GM18502 (cell line): Measurements from ENCODE around the gene DIMT1.

Experiments used
- ATAC-seq: cut with Tn5 transposase; IDR thresholded peaks from one replicate; pipeline ENCODE4 v1.9.1; 2021; ENCODE audit warnings: mild to moderate bottlenecking; ENCODE audit not compliant: unreplicated experiment, poor library complexity

Gene DIMT1

DNA sequence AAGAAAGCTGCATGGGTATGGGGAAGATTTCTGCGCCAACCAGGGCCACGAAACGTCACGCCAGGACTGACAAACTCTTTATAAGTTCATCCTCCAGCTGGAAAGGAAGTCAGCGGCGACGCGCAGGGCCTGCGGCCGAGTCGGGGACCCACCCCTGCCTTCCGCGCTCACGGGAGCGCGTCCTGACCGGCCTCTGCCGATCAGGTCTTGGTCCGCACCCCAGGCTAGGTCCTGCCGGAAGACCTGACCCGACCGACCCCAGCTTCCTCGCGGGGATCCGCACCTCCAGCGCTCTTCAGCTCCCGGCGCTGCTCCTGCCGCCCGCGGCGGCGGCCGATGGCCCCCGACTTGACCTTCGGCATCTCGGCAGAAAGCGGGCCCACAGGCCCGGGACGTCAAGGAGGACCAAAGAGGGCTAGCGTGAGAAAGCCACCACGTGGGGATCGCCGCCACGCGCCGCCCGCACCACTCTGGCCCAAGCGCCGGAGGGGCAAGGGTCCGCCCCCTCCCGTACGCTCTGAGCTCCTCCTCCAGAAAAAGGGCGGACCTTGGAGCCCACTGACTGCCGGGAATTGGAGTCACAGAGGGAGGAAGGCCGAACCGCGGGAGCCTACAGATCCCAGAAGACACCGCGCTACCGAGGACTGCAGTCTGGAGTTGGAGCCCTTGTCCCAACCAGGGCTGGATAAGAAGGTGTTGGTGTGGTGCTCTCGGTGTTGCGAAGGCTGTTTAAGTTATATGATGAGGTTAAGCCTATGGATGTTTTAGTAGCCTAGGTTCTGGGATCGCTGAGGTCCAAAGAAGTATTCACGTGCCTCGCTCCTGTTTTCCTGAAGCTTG is at the start of gene DIMT1:
DIMT1 (minus strand) TSS at position 495 of the 840 bp plus-strand sequence; CDS start at position 362, 133 bp downstream.
- ATAC-seq: peak; percentile 96

DNA sequence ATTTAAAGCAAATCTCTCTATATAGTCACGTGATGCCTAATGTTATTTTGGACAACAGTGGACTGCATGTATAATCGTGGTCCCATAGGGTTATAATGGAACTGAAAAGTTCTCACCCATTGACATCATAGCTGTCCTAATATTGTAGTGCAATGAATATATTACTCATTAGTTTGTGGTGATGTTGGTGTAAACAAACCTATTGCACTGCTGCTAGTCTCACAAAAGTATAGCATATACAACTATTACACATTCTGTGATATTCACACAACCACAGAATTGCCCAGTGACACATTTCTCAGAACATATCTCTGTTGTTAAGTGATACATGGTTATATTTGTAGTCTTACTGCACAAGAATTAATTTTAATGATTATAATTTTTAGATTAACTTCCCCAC is 46.6 kb upstream of the DIMT1 start:
- no peak for ATAC-seq

DNA sequence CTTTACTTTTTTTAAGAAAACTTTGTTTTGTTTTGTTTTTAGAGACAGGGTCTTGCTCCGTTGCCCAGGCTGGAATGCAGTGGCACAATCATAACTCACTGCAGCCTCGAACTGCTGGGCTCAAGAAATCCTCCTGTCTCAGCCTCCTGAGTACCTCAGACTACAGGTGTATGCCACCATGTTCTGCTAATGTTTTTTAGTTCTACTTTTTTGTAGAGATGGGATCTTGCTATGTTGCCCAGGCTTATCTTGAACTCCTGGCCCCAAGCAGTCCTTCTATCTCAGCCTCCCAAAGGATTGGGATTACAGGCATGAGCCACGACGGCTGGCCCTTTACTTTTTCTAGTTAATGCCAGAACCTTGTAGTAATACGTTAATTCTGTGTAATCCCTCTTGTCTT is 44.8 kb upstream of the DIMT1 start:
- no peak for ATAC-seq

DNA sequence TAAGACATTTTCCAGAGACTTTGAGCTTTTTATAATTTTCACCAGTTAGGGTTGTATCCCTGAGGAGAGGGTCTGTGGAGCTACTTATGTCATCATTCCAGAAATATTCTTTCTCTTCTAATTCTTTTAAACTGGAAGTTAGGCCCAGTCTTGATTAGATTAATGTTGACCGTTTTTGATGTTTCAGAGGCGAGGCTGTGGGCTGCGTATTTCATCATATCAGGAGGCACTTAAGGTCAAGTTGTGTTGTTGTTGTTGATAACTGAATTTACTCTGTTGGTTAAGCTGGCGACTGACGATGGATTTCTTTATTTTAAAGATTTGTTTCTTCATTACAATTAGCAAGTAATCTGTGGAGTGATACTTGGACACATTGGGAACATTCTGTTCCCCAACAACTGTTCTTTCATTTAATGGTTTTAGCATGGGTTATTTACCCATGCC is 28.9 kb upstream of the DIMT1 start:
- ATAC-seq: no peak

DNA sequence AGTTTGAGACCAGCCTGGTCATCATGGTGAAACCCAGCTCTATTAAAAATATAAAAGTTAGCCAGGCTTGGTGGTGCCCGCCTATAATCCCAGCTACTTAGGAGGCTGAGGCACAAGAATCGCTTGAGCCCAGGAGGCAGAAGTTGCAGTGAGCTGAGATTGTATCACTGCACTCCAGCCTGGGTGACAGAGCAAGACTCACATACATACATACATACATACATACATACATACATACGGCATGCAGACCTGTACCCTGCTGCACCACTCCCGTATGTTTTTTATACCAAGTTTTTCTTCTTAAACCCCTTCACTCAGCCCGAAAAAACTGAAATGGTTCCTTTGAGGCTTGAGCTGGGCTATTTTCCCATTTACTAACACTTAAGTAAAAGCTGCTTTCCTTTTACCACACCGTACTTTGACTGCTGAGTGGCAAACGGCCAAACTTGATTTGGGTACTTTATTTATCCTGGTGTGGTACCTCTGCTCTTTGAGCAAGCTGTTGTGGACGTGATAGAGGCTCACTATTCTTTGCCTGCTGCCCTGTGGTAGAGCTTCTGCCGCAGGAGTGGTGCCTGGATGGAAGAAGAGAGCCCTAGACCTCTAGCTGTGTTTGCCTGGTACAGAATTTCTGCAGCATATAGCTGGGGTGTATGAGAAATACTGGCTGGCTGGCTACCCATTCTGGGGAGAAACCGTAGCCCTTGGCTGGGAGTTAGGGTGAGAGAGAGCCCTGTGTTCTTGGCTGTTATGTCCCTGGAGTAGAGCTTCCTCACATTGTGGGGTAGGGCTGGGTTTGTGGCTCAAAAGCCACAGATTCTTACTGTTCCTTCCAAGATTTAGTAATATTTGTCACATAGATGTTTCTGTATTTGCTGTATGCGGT is 28.3 kb upstream of the DIMT1 start:
- ATAC-seq: no peak

DNA sequence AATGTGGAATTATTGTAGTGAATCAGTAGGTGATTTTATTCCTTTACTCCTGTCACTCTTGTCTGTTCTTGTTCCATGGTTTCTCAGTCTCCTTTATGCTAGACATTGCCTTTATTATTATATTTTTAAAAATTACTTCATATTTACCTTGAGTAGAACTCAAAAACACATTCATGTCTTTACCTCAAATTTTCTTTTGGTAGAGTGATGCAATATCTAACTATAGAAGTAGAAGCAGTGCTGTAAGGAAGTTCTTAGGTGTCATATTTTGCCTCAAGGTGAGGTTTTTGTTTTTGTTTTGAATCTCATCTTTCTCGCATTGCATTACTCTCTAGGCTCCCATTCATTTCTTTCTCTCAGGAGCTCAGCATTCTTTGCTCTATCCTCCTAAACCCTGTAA is 21.1 kb upstream of the DIMT1 start:
- ATAC-seq: no peak

DNA sequence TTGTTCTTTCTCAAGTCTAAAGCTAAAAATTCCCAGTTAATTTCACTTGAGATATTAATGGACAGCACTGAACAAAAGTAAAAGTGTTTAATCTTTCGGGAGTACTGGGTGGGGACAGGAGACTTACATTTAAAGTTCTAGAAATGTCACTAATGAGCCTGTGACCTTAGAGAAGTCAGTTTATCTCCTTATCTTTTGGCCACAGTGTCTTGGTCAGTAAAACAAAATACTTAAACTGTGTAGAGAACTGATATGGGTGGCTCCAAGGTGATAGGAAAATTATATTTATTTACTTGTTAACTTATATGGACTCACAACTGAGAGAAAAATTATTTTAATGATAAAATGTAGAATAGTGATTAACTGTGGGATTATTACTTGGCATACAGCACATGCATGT is 17.7 kb upstream of the DIMT1 start:
- ATAC-seq: no peak

DNA sequence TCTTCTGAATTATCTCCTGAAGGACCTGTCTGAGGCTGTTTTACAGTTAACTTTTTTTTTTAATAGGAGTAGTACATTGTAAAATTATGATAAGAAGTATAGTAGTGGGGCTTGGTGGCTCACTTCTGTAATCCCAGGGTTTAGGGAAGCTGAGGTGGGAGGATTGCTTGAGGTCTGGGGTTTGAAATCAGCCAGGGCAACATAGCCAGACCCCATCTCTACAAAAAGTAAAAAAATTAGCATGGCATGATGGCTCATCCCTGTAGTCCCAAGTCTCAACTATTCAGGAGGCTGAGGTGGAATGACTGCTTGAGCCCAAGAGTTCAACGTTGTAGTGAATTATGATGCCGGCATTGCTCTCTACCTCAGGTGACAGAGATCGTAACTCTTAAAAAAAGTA is 15.9 kb upstream of the DIMT1 start:
- ATAC-seq: no peak

DNA sequence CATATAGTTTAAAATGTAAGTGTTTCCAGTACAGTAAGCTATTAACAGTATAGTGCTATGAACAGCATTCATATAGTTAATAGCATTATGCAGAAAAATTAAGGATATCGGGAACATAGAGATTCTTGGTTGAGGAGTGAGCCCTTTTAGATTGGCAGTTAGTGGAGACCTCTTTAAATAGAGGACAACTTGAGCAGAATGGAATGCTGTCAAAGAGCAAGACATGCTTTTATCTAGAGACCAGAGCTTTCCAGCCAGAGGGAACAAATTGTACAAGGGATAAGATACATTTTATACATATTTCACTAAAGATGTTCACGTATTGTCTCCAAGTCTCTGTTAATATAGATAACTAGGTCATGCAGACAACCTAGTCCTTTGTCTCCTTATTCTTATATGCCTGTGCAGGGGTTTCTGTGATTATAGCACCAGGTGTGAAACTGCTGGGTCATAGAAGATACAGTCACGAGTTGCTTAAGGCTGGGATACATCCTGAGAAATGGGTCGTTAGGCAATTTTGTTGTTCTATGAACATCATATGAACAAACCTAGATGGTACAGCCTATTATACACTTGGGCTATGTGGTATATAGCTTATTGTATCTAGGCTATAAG is 14.9 kb upstream of the DIMT1 start:
- no peak for ATAC-seq

DNA sequence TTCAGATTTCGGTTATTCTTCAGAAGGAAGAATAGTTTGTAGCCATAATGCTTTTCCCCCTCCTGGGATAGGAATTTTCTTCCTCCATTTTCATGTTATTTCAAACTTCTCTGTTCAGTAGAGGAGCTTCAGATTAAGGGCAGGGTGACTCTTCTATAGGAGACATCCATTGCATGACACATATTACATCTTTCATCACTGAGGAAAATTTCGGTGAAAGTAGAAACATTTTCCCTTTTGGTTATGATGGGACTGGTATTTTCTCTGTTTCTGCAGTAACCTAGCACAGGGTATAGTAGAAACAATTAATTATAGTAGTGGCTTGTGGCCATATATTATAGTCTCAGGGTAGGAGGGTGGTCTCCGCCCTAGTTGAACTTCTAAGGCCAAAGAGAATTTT is 10.0 kb upstream of the DIMT1 start:
- no peak for ATAC-seq

DNA sequence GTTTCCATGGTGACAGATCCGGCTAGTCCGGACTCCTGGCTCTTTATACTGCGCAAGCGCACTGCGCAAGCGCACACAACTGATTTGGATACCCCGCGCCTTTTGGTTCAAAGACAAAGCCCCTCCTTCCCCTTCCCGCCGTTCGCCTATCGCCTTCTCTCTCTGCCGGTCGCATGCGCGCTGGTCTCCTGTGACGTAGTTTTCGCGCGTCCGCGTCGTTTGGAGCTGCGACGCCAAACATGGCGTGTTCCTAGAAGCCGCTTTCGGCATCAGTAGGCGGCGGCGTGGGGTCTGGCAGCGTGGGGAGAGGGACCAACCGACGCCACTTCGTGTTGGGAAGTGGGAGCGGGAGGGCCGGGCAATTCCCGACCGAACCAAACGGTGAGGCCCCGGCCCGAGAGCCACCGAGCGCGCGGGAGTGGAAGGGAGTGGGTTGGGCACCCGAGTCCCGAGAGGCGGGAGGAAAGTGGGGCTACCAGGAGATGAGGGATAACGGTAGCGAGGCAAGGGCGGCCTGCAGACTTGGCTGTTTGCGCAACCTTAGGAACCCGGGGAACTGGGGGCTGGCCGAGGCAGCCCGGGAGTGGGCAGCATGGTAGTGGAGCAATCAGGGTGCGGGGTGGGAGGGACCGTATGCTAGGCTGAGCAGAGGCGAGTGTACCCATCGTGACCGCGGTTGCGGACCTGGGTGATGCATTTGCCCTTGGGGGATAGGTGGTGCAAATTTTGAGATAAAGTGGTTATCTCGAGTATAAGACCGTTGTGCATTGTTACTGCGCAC is 9.0 kb upstream of the DIMT1 start, which contains the start of gene IPO11:
IPO11 (plus strand) TSS at position 215 of the 781 bp plus-strand sequence. CDS start 24,517 bp downstream, outside the sequence.
- peak; percentile 95 for ATAC-seq

DNA sequence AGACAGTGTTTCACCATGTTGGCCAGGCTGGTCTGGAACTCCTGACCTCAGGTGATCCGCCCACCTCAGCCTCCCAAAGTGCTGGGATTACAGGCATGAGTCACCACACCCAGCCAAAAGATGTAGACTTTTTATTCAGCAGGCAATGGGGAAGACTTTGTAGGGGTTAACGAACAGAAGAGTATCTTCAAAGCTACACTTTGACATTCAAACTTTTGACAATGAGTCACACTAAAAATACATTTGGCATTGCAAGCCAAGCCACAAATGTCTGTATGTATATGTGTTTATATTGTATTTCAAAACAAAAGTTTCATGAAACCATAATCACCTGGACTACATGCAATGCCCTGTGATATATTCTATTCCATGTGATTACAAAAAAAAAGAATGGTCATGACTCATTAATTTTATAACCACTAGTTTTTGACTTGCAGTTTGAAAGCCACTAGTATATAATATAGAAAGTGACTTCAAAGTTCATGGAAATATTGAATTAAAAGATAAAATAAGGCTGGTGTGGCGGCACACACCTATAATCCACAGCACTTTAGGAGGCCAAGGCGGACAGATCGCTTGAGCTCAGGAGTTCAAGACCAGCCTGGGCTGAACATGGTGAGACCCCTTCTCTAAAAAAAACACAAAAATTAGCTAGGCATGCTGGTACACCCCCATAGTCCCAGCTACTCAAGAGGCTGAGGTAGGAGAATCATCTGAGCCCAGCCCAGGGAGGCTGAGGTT is 8.3 kb downstream of the DIMT1 start:
- ATAC-seq: no peak

DNA sequence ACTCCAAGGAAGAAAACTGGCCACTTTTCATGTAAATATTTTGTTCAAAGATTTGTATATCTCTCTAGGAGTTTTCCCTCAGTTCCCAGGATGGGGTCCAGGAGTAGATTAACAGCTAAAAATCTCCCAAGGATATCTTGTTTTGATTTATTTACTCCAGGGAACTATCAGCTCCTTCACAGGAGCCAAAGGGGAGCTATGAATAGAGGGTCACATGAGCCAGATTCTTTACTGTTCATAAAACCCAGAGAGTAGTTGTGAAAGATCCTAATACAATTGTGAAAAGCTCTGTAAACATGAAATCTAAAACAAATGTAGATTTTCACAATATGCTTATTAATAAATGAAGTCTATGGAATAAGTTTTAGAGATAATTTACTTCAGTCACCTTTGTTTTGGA is 16.9 kb downstream of the DIMT1 start:
- ATAC-seq: no peak

DNA sequence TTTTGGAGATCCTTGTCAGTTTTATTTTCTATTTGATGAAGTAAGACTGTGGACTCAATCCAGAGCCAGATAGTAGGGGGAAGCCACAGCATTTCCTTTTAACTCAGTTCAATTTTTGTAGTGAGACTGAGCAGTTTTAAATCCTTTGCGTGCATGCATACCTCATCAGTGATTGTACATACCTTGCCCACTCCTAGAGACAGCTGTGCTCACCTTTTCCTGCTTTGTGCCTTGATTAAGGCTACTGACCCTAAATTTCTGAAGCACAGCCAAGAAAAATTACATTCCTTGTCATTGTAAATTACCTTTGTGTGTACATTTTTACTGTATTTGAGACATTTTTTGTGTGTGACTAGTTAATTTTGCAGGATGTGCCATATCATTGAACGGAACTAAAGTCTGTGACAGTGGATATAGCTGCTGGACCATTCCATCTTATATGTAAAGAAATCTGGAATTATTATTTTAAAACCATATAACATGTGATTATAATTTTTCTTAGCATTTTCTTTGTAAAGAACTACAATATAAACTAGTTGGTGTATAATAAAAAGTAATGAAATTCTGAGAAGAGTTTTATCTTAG is 17.8 kb downstream of the DIMT1 start:
- no peak for ATAC-seq

DNA sequence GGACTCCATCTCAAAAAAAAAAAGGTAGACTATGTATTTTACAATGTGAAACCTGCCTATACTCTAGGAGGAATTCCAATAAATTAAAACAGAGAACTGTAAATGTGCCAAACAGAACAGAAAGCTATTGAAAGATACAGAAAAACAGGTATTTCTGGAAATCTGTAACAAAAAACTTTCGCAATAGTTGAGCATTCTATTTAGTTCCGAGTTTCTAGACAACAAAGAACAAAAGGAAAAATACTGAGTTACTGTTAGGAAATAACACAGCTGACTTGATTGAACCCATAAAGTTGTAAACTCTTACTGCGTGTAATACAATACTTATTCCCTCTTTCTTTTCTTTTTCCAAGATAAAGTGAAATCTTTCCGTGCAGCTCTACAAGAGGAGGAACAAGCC is 18.6 kb downstream of the DIMT1 start:
- ATAC-seq: no peak

DNA sequence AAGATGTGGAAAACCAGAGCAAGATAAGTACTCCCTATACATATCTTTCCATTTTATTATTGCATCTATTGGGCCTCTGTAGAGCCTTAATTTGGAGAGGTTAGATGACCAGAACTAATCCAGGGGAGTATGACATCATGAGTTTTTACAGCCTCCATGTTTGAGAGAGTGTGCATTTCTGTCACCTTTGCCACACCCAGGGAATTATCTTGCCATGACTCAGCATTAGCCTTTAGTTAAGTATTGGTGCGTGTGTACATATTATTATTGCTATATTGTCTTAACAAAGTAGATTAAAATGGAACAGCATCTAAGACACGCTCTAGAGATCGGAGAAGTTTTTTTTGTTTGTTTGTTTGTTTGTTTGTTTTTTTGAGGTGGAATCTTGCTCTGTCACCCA is 27.6 kb downstream of the DIMT1 start:
- ATAC-seq: no peak

DNA sequence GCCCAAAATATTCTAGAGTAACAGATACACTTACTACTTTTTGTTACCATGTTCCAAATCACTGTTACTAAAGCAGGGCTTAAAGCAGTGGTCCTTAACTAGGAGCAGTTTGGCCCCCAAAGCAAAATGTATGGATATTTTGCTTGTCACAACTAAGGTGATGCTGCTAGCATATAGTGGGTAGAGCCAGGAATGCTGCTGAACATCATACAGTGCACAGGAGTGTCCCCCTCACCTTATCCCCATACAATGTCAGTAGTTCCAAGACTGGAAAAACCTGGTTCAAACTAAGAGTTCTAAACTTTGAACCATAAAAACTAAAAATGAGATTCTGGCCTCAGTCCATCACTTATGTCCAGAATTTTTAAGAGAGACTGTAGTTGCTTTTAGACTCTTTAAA is 28.1 kb downstream of the DIMT1 start:
- ATAC-seq: no peak

DNA sequence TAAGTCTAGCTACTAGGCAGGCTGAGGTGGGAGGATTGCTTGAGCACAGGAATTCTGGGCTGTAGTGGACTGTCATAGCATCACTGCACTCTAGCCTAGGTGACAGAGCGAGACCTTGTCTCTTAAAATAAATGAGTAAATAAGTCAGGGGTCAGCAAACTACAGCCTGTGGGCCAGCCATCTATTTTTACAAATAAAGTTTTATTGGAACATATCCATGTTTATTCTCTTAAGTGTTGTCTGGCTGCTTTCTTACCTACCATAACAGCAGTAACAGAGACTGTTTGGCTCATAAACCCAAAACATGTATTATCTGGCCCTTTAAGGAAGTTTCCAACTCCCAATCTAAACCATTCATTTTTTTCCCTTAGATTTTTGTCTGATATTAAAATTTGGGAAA is 29.6 kb downstream of the DIMT1 start:
- ATAC-seq: no peak

DNA sequence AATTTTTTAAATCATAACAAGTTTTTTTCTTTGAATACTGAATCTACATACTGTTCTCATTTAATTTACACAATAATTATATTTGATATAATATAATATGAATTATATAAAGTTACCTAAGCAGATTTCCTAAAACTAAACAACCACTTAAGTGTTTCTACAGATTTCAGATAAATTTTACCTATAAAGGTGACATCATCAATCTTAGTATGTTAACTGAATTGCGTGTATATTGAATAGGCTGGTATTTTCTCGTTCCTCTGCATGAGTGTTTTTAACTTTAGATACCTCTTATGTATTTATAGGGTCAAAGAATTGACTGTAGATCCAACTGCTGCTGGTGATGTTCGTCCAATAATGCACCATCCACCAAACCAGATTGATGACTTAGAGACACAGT is 30.3 kb downstream of the DIMT1 start:
- no peak for ATAC-seq
